GM19099 (cell line): ENCODE results near the gene ZNF800.

Experiments
- POLR2A ChIP-seq: IDR thresholded peaks from 3 replicates; pipeline ENCODE4 v1.6.1; 2011; ENCODE audit warnings: low read depth; ENCODE audit not compliant: insufficient read length; ENCODE audit errors: extremely low read depth

The ZNF800 gene

DNA sequence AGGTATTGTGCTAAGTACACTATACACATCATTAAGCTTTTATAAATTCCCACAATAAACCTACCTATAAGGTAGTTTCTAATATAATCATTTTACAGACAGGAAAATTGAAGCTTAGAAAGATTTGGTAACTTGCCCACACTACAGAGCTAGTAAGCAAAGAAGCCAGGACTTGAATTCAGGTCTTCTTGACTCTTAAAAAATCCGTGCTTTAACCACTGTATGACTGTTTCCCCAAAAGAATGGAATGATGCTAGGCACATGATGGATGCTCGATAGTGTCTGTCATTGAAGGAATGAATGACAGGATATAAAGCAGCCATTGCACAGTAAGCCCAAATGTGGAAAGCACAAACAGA is 26.6 kb downstream of the ZNF800 start:
- TF ChIP-seq POLR2A: no peak

DNA sequence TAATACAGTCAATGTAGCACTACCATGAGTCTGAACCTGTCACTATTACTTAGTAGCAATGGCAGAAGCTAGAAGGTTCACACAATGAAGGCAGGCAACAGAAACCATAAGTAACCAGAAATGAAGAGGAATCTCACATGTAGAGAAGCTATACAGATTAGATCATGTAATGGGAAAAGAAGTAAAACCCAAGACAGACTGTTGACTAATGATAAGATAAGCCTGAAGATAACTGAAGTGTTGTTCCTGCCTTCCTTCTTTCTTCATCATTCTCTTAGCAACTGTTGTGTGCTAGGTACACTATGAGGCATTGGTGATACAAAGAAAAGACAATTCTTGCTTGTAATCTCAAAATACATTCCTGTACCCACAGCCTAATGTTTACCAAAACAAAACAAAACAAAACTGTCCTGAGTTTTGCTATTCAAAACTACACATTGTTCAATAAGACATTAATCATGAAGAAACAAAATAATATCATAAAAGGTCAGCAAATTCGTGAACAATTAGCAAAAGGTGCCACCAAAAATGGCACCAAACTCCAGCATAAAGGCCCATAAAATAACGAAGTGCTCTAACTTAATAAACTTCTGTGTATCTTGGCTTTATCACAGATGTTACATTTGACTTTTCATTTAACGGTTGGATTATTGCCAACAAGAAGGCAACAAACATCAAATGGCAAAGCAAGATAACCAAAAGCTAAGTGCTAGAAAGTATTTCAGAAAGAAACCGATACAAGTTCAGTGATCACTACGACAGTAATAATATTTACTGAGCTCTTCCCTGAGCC is 27.1 kb downstream of the ZNF800 start:
- no peak for TF ChIP-seq POLR2A

DNA sequence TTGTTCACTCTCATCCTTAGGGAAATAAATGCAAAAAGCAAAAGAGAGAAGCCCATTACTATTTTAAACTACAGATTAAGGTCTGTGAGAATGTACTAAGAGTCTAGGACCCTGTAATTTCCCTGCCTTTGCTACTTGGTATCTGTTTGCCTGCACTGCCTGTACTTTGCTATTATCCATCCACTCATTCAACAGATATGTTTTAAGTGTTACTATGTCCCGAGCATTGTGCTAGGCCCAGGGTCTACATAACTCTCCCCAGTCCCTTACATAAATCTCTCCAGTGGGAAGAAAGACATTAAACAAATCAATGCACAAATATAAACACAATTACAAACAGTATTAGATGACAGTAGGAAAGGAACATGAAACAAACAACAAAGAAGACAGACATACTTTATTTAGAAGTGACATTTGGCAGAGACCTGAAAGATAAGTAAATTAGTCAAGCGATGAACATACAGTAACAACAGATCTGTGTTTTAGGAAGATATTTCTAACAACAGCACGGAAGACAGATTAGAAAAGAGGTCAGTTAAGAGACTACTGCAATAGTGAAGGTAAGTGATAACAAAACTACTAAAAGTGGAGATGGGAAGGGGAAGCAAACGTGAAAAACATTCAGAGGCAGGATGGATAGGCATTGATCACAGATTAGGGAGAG is 30.0 kb downstream of the ZNF800 start:
- TF ChIP-seq POLR2A: no peak

DNA sequence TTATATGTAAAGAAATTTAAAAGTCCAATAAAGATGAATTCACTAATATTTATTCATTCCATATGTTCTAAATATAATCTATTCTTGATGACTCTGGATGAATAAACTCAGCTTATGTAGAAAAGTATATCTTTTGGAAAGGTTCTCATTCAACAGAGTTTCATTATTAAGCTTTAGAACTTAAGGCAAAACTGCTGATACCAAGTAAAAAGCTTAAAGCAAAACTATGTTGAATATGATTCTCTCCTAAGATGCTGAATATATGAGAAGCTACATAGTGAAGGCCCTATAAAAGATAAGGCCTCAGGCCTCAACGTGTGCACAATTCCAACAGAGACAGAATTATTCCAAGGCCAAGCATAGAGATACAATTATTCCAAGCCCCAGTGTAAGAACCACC is 30.8 kb downstream of the ZNF800 start:
- no peak for TF ChIP-seq POLR2A

DNA sequence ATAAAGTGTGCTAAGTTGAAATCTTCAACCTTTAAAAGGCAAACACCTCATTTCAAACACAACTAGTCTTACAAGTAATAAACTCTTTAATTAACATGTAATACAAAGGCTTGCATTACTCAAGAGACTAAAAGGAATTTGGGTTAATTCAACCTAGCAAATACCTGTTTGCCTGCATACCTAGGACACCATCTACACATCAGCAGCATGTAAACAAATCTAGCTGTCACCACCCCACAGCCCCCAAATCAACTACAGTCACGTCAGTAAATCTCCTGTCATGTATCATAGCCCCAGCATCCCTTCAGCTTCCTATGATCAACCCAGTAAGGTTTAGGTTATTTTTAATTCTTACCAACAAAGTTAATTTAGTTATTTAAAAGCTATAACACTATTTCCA is 33.5 kb downstream of the ZNF800 start:
- no peak for TF ChIP-seq POLR2A

DNA sequence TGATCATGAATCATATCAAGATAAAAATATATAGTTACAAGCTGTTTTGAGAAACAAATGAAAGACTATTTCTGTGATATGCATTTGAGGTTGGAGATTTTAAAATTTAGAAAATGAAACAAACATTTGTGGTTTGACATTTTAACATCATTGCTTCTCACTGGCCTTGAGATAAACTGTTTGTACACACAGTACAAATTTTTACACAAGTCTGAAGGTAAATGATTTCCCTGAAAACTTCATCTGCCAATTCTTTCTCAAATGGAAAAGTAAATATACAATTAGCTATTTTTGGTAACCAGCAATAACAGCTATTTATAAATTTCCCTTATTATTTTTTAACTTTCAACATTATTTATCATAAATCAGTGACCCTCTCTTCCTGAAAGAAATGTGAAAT is 38.6 kb downstream of the ZNF800 start:
- no peak for TF ChIP-seq POLR2A

DNA sequence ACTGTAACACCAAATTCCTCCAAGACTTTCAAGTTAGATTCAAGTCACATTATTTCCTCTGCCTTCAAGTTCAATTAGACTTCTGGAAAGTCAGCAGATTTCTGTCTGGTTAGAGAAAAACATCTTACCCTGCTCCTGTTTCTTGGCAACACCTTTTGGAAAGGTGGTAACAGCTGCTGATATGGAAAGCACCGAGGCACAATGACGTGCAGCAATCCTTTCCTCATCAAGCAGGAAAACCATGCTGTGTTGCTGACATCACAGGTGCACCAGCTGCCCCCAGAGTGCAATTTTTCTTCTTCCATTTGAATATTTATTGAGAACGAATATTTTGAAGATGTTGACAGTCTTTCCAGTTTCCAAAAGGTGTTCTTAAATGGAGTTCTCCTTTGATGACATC is 41.9 kb downstream of the ZNF800 start:
- TF ChIP-seq POLR2A: no peak

DNA sequence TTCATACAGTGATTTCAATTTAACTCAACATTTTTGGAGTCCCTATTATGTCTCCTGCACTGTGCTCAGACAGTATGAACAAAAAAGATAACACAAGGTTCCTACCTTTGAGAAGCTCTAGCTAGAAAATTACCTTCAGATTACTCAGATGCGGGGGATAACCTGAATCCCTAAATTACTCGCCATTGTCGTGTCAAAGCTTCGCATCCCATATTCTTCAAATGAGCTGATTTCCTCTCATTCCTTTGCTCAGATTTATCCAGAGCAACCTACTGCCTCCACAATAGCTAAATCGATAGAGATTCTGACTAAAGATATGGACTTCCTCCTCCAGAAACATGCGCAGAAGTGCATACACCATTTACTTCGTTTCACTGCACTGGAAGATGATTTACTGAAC is 42.6 kb downstream of the ZNF800 start:
- no peak for TF ChIP-seq POLR2A

DNA sequence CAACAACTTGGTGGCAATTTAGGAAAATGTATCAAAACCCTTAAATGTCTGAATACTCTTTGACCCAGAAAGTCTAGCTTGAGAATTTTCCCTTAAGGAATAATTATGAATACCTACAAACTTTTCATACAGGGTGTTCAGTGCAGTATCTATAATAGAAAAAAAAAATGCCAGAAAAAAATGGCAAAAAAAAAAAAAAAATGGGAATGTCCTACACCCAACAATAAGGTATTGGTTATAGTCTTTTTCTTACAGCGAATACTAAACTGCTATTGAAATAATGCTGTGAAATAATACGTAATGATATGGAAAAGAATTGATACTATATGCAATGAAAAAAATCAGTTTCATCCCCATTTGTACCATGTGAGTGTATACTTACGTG is 44.3 kb downstream of the ZNF800 start:
- TF ChIP-seq POLR2A: no peak

DNA sequence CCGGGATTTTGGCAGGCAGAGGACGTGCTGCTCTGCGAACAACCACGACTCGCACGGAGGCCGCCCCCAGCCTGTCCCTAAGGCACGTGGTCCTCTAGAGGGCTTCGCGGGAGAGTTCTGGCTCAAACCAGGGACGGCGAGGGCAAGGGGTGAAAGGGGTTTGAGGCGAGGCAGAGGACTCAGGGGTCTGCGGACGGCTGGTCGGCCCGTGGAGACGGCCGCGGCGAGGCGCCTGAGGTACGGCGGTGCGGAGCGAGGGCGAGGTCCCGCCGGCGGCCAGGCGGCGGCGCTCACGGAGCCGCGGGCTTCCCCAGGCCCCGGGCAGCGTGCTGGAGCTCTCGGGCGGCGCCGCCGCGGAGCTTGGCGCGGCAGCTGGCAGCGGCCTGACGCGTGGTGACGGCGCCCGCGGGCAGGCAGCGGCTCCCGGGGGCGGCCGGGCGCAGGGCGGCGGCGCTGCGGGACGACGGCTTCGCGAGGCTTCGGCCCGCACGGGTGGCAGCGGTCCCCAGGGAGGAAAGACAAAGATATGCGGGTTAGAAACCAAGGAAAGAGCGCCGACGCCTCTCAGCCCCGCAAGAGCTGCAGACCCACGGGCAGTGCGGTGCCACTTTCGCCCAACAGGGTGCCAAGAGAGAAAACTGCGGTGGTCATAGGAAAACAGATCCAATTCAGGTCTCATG is 44.8 kb downstream of the ZNF800 start:
- no peak for TF ChIP-seq POLR2A

DNA sequence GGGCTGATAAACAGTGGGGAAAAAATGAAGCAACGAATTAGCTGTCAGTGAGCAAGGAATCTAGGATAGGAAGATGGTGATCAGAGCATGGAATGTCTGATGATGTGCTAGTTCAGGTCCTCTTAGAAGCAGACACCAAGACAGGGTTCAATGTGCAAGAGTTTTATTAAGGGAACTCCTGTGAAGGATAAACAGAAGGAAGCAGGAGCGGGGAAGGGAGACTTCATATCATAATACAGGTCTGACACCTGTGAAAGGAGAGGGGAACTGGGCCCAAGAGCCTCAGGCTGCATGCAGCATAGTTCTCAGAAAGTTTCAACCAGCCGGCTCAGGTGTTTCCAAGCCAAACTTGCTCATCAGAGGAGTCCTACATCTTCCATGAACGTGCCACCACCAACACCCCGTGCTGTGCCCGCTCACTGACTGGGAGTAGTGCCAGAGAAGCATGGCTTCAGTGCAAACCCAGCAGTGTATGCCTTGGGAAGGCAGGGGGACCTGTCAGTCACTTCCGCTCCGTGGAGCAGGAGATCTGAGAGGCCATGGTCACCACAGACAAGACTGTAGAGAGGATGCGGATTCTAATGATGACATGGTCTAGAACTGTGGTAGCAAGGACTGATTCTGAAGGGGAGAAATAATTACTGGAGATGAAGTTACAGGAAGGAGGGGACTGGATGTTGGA is 45.8 kb downstream of the ZNF800 start:
- TF ChIP-seq POLR2A: no peak

DNA sequence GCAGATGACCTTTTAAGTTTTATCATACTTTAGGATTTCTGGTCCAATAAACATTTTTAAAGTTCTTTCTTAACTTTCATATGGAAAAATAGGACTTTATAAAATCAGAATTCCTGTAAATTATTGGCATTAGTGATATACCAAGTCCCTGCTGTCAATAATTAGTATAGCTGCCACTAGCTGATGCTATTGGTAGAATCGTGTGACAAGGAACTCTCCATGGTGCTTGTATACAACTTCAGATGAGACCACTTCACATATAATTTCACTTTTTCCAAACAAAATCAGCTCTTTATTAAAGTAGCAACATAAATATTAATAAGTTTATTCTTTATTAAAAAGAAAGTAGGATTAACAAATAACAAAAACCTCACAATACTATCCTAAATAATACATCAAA is 49.9 kb downstream of the ZNF800 start:
- no peak for TF ChIP-seq POLR2A

DNA sequence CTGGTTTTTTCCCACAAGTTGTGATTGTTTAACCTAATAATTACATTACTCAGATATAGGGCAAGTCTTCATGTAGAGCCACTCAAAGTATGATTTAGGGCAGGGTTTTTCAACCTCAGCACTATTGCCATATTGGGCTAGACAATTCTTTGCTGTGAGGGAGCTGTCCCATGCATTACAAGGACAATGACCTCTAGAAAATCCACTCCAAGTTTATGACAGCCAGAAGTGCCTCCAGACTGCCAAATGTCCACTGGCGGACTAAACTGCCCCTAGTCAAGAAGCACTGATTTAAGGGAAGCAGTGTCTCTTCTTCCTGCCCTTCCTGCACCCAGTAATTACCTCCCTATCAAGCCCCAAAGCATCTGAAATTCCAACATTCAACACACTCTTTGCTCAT is 54.4 kb downstream of the ZNF800 start:
- TF ChIP-seq POLR2A: no peak

DNA sequence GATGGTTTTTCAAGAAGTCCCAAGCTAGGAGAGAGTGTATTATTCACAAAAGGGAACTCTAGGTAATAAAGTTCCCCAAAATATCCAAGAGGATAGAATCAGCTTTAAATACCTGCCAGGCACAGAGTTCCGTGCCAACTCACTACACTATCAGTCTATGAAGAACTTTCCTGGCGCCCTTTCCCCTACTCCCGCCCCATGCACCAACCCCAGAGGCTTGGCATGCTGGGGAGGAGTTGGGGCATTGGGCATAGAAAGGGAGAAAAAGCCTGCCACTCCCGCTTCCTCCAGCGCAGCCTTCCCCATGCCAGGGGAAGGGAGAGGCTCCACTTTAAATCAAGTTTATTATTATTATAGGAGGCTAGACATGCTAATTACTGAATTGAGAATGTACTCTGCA is 54.9 kb downstream of the ZNF800 start:
- no peak for TF ChIP-seq POLR2A

DNA sequence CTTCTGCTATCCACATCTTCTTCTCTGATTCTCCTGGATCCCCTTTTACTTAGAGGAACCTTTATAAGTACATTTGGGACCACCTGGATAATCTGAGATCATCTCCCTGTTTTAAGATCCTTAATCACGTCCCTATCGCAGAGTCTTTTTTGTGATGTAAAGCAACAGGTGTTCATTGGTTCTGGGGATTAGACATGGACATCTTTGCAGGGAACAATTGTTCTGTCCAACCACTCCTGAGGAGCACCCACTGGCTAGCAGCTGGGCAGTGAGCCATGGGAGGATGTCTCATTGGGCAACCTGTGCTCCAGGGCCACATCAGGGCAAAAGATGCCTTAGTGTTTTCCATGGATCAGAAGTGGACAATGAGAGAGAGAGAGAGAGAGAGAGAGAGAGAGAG is 56.0 kb downstream of the ZNF800 start:
- no peak for TF ChIP-seq POLR2A

DNA sequence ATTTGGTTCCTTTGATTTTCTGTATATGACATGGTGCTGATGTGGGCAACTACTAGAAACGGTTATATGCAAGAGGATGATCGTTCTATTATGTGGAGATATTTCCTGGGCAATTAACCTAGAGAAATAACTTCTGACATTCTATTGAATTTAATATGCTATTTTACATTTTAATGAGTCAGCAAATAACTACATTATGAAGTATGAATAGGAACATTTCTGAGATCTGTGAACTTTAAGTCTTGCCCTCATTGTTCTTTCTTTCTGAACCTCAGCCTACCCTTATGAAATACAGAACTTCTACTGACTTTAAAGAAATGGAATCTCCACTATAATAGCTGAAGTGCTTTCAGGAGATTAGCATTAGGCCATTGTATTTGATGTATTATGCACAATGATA is 59.6 kb downstream of the ZNF800 start:
- TF ChIP-seq POLR2A: no peak

DNA sequence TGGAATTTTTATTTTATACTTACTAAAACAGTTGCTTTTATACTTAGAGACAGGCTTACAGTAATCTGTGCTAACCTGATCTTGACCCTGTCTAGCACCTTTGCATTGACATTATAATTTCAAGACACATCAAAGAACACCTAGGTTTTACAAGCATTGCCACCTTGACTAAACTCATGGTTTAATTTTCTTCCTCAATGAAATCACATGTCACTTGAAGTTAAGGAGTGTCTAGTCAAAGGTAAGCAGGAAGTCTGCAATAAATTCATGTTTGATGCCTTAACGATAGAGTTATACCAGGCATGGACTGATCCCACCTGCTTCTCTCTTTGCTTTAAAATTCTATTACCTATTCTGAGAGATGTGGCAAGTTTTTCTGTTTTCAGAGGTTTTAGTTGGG is 62.4 kb downstream of the ZNF800 start:
- no peak for TF ChIP-seq POLR2A
